H9 (cell line): ENCODE results near the gene CRYGA. TPM values are rescaled to one million over a fixed set of nuclear protein-coding genes. Genes with fewer than 3 reads are reported as not detected.

ENCODE experiments used
- DNase-seq: peaks from one replicate; pipeline ENCODE4 v3.0.0-alpha.2; 2017
- H2AFZ ChIP-seq: one replicate; pipeline ENCODE4 v1.6.1; 2013; ENCODE audit warnings: mild to moderate bottlenecking, low read length, control low read depth, moderate library complexity
- H2AK5ac ChIP-seq: 2 replicates; pipeline ENCODE4 v1.6.1; 2013; ENCODE audit warnings: low read length, control low read depth, mixed read lengths; ENCODE audit not compliant: insufficient read length
- H2BK120ac ChIP-seq: one replicate; pipeline ENCODE4 v1.6.1; 2013; ENCODE audit warnings: low read depth, mild to moderate bottlenecking, low read length, control low read depth, inconsistent platforms; ENCODE audit not compliant: poor library complexity, severe bottlenecking
- H2BK12ac ChIP-seq: 2 replicates; pipeline ENCODE4 v1.6.1; 2013; ENCODE audit warnings: low read length, control low read depth, mixed read lengths, low read depth; ENCODE audit not compliant: insufficient read length
- H2BK15ac ChIP-seq: 2 replicates; pipeline ENCODE4 v1.6.1; 2013; ENCODE audit warnings: low read depth, low read length, control low read depth
- H2BK20ac ChIP-seq: one replicate; pipeline ENCODE4 v1.6.1; 2013; ENCODE audit warnings: low read depth, mild to moderate bottlenecking, low read length, control low read depth, inconsistent platforms; ENCODE audit not compliant: poor library complexity, severe bottlenecking
- H2BK5ac ChIP-seq: 2 replicates; pipeline ENCODE4 v1.6.1; 2013; ENCODE audit warnings: low read length, control low read depth, mixed read lengths; ENCODE audit not compliant: insufficient read length
- H3K14ac ChIP-seq: 2 replicates; pipeline ENCODE4 v1.6.1; 2013; ENCODE audit warnings: low read length, control low read depth; ENCODE audit not compliant: insufficient read depth
- H3K18ac ChIP-seq: 2 replicates; pipeline ENCODE4 v1.6.1; 2013; ENCODE audit warnings: low read depth, mild to moderate bottlenecking, mixed read lengths, low read length, control low read depth; ENCODE audit not compliant: insufficient read length
- H3K23ac ChIP-seq: 2 replicates; pipeline ENCODE4 v1.6.1; 2013; ENCODE audit warnings: low read length, control low read depth, mixed read lengths, low read depth; ENCODE audit not compliant: insufficient read length
- H3K23me2 ChIP-seq: 2 replicates; pipeline ENCODE4 v1.6.1; 2013; ENCODE audit warnings: low read depth, mild to moderate bottlenecking, mixed read lengths, low read length, control low read depth; ENCODE audit not compliant: insufficient read length, poor library complexity, severe bottlenecking
- H3K27ac ChIP-seq: 2 replicates; pipeline ENCODE4 v1.5.1; 2013; ENCODE audit warnings: low read length, control low read depth, mixed read lengths, low read depth; ENCODE audit not compliant: insufficient read length
- H3K27me3 ChIP-seq: 2 replicates; pipeline ENCODE4 v1.6.1; 2013; ENCODE audit warnings: low read length, control low read depth, inconsistent platforms; ENCODE audit not compliant: insufficient read depth
- H3K4ac ChIP-seq: 2 replicates; pipeline ENCODE4 v1.6.1; 2013; ENCODE audit warnings: low read depth, mild to moderate bottlenecking, control low read depth, inconsistent platforms, low read length, moderate library complexity
- H3K4me1 ChIP-seq: 2 replicates; pipeline ENCODE4 v1.6.1; 2013; ENCODE audit warnings: low read length, control low read depth, inconsistent platforms; ENCODE audit not compliant: insufficient read depth
- H3K4me2 ChIP-seq: 2 replicates; pipeline ENCODE4 v1.6.1; 2013; ENCODE audit warnings: low read length, control low read depth, mixed read lengths; ENCODE audit not compliant: insufficient read length, insufficient read depth
- H3K56ac ChIP-seq: 2 replicates; pipeline ENCODE4 v1.6.1; 2013; ENCODE audit warnings: low read depth, mild to moderate bottlenecking, mixed read lengths, low read length, control low read depth; ENCODE audit not compliant: insufficient read length
- H3K79me1 ChIP-seq: 2 replicates; pipeline ENCODE4 v1.6.1; 2013; ENCODE audit warnings: low read depth, mild to moderate bottlenecking, moderate library complexity, low read length, control low read depth, inconsistent platforms; ENCODE audit not compliant: insufficient read depth, poor library complexity, severe bottlenecking
- H3K79me2 ChIP-seq: 2 replicates; pipeline ENCODE4 v1.6.1; 2013; ENCODE audit warnings: low read length, control low read depth, inconsistent platforms; ENCODE audit not compliant: insufficient read depth
- H3K9ac ChIP-seq: 2 replicates; pipeline ENCODE4 v1.6.1; 2013; ENCODE audit warnings: low read length, control low read depth, mixed read lengths; ENCODE audit not compliant: insufficient read length; ENCODE audit errors: extremely low read depth
- H3K9me3 ChIP-seq: one replicate; pipeline ENCODE4 v1.6.1; 2013; ENCODE audit warnings: low read depth, low read length, inconsistent platforms; ENCODE audit not compliant: control insufficient read depth
- H3T11ph ChIP-seq: one replicate; pipeline ENCODE4 v1.6.1; 2013; ENCODE audit warnings: mild to moderate bottlenecking, low read length, control low read depth, inconsistent platforms
- H4K20me1 ChIP-seq: one replicate; pipeline ENCODE4 v1.6.1; 2013; ENCODE audit not compliant: control insufficient read depth, insufficient read length, insufficient read depth
- H4K5ac ChIP-seq: 2 replicates; pipeline ENCODE4 v1.6.1; 2013; ENCODE audit warnings: low read depth, mild to moderate bottlenecking, mixed read lengths, low read length, control low read depth; ENCODE audit not compliant: insufficient read length
- H4K8ac ChIP-seq: replicated peaks from 2 replicates; pipeline ENCODE4 v1.6.1; 2013; ENCODE audit warnings: low read length, control low read depth, mixed read lengths, low read depth; ENCODE audit not compliant: insufficient read length
- H4K91ac ChIP-seq: 2 replicates; pipeline ENCODE4 v1.6.1; 2013; ENCODE audit warnings: low read depth, mild to moderate bottlenecking, moderate library complexity, mixed read lengths, low read length, control low read depth; ENCODE audit not compliant: insufficient read length
- H3K27ac Mint-ChIP-seq, 3 experiments: 2 replicates in 2 of 3; 3 replicates in 1 of 3; pipeline ENCODE4 v1.8.0; 2020 to 2021; ENCODE audit warnings: mixed read lengths in 3 of 3, mild to moderate bottlenecking in 1 of 3, moderate library complexity in 1 of 3
- H3K27me3 Mint-ChIP-seq: 2 replicates; pipeline ENCODE4 v1.8.0; 2021; ENCODE audit warnings: low read depth, mild to moderate bottlenecking, moderate library complexity, mixed read lengths
- H3K36me3 Mint-ChIP-seq, 3 experiments: 2 replicates in 2 of 3; 3 replicates in 1 of 3; pipeline ENCODE4 v1.8.0; 2020 to 2021; ENCODE audit warnings: low read depth in 3 of 3, mixed read lengths in 3 of 3; ENCODE audit not compliant: insufficient read depth in 1 of 3
- H3K4me1 Mint-ChIP-seq, 2 experiments: 2 replicates each; pipeline ENCODE4 v1.8.0; 2020; ENCODE audit warnings: mixed read lengths in 2 of 2
- H3K4me3 Mint-ChIP-seq, 2 experiments: 2 replicates in 1 of 2; 3 replicates in 1 of 2; pipeline ENCODE4 v1.8.0; 2020 to 2021; ENCODE audit warnings: mild to moderate bottlenecking in 2 of 2, mixed read lengths in 2 of 2, moderate library complexity in 1 of 2
- H3K9me3 Mint-ChIP-seq, 2 experiments: 2 replicates in 1 of 2; 3 replicates in 1 of 2; pipeline ENCODE4 v1.8.0; 2020; ENCODE audit warnings: mild to moderate bottlenecking in 2 of 2, mixed read lengths in 2 of 2, moderate library complexity in 1 of 2
- CTCF ChIP-seq: fragments of 200-600 bp; sonication (generic); conservative IDR thresholded peaks from 3 replicates; pipeline ENCODE4 v1.8.0; 2021; ENCODE audit warnings: antibody characterized with exemption, mild to moderate bottlenecking
- WGBS: extraction: QIAGEN DNeasy Blood & Tissue Kit; methylation state at CpG from one replicate; pipeline ENCODE4 v1.1.7; 2013; ENCODE audit warnings: missing lambda C conversion rate, low lambda C conversion rate, mixed read lengths; ENCODE audit not compliant: insufficient read length; ENCODE audit errors: extremely low coverage; 5-methylcytosine and 5-hydroxymethylcytosine counted together
- long read RNA-seq: library from polyadenylated mRNA; unstranded; transcript quantifications from one replicate; pipeline ENCODE4 v2.0.0, GENCODE V29; 2020
- total RNA-seq: library from RNA; stranded (reverse); gene quantifications from 2 replicates; pipeline ENCODE4 v1.2.1, GENCODE V29; 2021

CRYGA gene
- total RNA-seq: not detected in 2 replicates
- long read RNA-seq: 0 reads

GRCh38 chr2:208163489-208163888 lies at the start of gene CRYGA:
Gene CRYGA, minus strand, starts transcription at chr2:208163589. Its CDS starts 33 bp downstream, at chr2:208163556.
- H4K5ac ChIP-seq: no peak within 1 kb of the TSS
- H3K4ac ChIP-seq: no peak within 1 kb of the TSS
- Mint-ChIP-seq H3K27me3 (no peaks in the 10 kb centered on the region), H3K4me1 (peaks cover 10 to 15% of the 10 kb centered on the region in 2 experiments), H3K9me3 (no peaks in the 10 kb centered on the region; a peak in 1 of 5 replicates), H3K27ac (peak within 1 kb of the TSS in 1 of 3 experiments; percentile 70; a peak in 2 of 7 replicates), H3K4me3 (no peak within 1 kb of the TSS), H3K36me3 (no peaks in the 10 kb centered on the region)
- no peak within 1 kb of the TSS for H2AFZ ChIP-seq
- H3T11ph ChIP-seq: no peak within 1 kb of the TSS
- H4K20me1 ChIP-seq: no peaks in the 10 kb centered on the region
- H3K79me2 ChIP-seq: no peaks in the 10 kb centered on the region
- H3K9me3 ChIP-seq: no peaks in the 10 kb centered on the region
- no peak within 1 kb of the TSS for H2BK20ac ChIP-seq
- H2BK120ac ChIP-seq: no peak within 1 kb of the TSS
- TF ChIP-seq CTCF: no peak
- H3K4me2 ChIP-seq: no peak within 1 kb of the TSS
- no CpG with 5 or more reads among the region's 2 CpGs for WGBS
- no peak within 1 kb of the TSS for H2BK5ac ChIP-seq
- no peaks in the 10 kb centered on the region for H3K23me2 ChIP-seq
- H2AK5ac ChIP-seq: no peak within 1 kb of the TSS
- H2BK15ac ChIP-seq: no peak within 1 kb of the TSS
- H3K14ac ChIP-seq: peak within 1 kb of the TSS; percentile 8; the same call in 1 of the 2 replicates
- DNase-seq: no peak
- H3K79me1 ChIP-seq: no peaks in the 10 kb centered on the region
- no peak within 1 kb of the TSS for H4K91ac ChIP-seq
- no peak within 1 kb of the TSS for H2BK12ac ChIP-seq
- H3K27me3 ChIP-seq: no peaks in the 10 kb centered on the region
- peaks cover 2% of the 10 kb centered on the region; the same call in 1 of the 2 replicates for H3K4me1 ChIP-seq
- H3K23ac ChIP-seq: no peak within 1 kb of the TSS
- no peak within 1 kb of the TSS for H3K9ac ChIP-seq
- H3K27ac ChIP-seq: no peak within 1 kb of the TSS
- no peak within 1 kb of the TSS for H4K8ac ChIP-seq
- H3K18ac ChIP-seq: no peak within 1 kb of the TSS
- no peak within 1 kb of the TSS for H3K56ac ChIP-seq
